Measurements from ENCODE around the gene MPV17L2.

DNA sequence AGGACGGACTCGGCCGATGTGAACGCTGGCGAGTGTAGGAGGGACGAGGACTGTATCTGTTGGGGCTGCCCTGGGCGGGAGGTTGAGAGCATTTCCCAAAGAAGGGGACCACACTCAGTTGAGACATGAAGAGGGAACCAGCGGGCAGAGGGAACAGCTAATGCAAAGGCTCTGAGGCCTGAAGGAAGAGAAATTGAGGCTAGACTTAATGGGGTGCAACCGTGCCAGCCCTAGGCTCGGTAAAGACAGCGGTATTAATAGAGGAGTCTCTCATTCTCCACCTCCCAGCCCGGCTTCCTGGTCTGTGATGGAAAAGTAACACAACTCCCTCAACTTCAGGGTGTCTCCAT, 1.1 kb downstream of the MPV17L2 start:
- TF ChIP-seq, protein P1, sequence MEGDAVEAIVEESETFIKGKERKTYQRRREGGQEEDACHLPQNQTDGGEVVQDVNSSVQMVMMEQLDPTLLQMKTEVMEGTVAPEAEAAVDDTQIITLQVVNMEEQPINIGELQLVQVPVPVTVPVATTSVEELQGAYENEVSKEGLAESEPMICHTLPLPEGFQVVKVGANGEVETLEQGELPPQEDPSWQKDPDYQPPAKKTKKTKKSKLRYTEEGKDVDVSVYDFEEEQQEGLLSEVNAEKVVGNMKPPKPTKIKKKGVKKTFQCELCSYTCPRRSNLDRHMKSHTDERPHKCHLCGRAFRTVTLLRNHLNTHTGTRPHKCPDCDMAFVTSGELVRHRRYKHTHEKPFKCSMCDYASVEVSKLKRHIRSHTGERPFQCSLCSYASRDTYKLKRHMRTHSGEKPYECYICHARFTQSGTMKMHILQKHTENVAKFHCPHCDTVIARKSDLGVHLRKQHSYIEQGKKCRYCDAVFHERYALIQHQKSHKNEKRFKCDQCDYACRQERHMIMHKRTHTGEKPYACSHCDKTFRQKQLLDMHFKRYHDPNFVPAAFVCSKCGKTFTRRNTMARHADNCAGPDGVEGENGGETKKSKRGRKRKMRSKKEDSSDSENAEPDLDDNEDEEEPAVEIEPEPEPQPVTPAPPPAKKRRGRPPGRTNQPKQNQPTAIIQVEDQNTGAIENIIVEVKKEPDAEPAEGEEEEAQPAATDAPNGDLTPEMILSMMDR (IDR thresholded peaks at IDR 0.05), result no peak
- no peak for TF ChIP-seq POLR2A (IDR thresholded peaks at IDR 0.05)

Data from adrenal gland (tissue), 5 donors.